Urothelium cell line (cell line): ENCODE measurements around the gene GGCX.
A peak's percentile ranks its signal among the peaks of the same experiment; 100 is the strongest.

Experiments
- DNase-seq: peaks from one replicate; pipeline ENCODE4 v3.0.0; 2011; ENCODE audit warnings: low spot score, mixed read lengths
- FAIRE-seq: peaks from 2 replicates; lab custom pipeline; 2011; peaks lifted over from hg19 to GRCh38; lab: Jason Lieb, UNC

GGCX gene

GRCh38 chr2:85522090-85522647, 39.1 kb downstream of the GGCX start:
- FAIRE-seq (no peak), DNase-seq (no peak)

DNA sequence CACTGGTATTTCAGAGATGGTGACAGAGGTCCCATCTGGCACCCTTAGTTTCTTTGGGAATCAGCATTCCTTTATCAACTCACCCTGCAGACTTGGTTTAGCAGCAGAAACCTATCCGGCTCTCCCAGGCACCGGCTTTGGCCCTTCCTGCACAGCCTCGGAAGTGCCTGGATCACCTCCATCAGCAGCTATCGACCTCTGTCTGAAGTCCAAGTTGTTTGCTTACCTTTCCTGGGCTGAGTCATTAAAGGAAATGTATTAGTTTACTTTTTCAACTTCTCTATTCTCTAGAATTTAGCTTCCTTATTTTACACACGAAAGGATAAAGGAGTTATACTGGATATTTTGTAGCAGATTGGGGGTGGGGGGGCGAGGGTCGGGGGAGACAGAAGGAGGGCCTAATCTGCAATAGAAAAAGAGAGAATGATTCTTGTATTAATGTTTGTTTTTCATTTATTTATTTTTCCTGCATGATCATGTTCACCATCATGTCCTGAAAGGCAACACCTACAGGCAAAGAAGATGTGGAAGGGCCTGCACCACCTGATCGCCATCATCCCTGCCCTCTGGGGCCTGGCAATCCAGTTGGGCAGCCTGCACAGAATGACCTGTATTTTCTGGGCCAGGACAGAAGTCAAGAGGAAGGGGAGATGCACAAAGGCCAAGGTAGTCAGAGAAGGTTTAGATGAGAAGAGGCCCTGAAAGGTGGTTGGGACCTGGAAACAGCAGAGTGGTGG, 44.5 kb downstream of the GGCX start:
- no peak for FAIRE-seq

DNA sequence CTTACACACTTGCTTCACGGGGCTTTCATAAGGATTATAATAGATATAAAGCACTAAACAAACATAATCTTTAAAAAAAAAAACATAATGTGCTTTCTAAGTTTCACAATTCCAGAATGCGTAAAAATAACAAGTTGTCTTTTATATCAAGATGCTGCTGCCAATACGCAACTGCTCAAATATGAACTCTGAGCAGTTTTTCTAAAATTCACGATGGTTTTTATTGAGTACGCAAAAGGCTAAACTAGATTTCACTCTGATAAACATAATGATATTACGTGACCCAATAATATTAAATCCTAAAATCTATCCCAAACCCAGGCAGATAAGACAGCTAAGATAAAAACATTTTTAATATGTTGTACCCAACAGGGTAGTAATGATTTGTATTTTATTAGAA, 47.0 kb downstream of the GGCX start:
- FAIRE-seq (no peak), DNase-seq (no peak)

More for the DNA sequence above, 44.5 kb downstream of the GGCX start:
- no peak for DNase-seq

DNA sequence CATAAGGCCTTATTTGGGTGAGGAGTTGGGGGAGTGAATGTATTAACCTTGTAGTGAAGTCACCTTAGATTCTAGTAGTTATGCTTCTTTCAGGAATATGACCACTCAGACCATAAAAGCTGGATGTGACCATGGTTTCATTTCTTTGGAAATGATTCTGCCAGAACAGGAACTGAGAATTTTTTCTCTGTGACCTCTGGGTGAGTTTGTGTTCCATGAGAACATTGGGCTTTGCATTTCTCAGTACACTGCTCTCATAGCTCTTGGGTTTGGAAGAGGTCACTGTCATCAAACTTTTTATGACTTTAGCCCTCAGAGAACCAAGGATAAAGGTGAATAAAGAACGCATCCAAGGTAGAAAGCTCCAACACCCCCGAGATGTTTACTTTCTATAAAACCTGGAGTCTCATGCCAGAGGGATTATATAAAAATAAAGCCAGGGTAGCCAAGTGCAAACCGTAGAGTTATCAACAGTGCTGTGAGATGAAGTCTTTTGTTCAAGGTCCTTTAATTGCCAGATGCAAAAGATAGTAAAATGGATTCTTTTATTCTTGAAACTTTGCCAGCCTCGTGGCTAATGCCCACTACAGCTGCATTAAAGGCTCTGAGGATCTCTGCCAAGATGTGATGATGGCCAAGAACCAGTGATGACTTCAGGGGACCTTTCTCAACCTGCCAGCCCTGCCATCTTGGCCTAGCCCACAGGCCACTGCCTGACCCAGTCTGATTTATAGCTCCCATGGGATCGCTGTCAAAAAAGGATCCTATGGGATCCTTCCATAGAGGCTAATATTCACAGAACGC, 50.1 kb downstream of the GGCX start:
- FAIRE-seq (no peak), DNase-seq (no peak)

- DNase-seq (no peak), FAIRE-seq (no peak)
Measured at GRCh38 chr2:85506768-85507181, 54.5 kb downstream of the GGCX start.

DNA sequence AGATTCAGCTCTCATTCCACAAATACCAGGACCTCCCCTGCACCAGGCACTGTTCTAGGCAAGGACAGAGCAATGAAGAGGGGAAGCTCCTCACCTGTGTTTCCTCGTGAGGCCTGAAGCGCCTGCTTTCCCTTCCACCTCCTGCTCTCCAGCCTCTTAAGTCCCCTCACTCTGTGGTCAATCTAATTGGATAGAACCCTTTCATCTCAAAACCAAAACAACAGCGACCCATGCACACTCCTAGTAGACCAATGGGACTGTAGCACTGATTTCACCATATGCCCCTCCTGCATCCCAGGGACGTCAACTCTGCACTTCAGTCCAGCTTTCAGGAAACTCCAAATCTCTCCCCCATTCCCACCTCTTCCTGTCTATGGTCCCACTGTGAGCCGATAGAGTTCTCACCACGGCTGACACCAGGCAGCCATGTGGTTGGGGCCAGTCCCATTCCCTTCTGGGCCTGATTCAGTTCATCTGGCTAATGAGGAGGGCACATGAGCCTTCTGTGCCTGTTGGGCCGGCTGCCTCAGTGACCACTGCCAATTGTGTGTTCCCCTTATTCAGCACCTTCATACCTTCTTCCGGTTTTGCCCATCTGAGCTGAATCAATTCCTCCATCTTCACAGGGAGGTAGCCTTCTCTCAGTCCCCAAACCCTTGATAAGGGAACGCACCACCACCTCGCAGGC, 55.6 kb downstream of the GGCX start:
- no peak for DNase-seq
- no peak for FAIRE-seq

- FAIRE-seq (no peak), DNase-seq (peak; percentile 85)
Measured at GRCh38 chr2:85504778-85505261, 56.5 kb downstream of the GGCX start.

DNA sequence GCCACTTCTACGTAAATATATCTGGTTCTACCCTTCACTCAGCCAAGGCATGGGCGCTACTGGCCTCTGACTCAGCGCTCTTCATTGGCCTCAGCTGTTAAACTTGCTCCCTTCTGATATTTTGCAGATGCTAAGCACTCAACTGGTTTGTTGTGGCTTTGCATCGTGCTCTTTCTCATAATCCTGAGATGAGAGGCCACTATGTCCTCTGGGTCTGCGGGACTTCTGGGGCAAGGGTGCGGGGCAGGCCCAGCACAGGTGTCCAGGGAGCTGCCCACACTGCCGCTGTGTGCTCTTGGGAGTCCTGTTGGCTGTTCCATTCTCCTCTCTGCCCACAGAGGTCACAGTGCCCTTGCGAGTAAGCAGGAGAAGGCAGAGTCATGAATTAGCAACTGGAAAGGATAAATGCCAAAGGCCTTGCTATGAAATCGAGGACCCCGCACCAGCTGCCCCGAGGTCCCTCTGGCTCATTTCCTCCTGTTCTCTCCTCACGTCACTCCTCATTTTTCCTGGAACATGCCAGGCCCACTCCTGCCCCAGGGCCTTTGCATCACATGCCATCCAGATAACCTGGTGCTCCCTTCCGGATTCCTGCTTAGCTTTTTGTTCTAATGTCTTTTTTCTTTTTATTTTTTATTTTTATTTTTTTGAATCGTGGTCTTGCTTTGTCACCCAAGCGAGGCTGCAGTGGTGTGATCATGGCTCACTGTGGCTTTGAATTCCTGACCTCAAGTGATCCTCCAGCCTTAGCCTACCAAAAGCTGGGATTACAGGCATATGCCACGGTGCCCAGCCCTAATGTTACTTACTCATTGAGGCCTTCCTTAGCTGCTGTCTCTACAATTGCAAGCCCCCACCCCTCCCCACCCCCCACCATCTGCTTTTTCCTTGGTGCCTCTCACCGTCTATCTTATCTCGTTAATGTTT, 57.2 kb downstream of the GGCX start:
- FAIRE-seq = no peak
- no peak for DNase-seq

GRCh38 chr2:85503168-85503850, 58.0 kb downstream of the GGCX start:
- FAIRE-seq = no peak
- DNase-seq = no peak

DNA sequence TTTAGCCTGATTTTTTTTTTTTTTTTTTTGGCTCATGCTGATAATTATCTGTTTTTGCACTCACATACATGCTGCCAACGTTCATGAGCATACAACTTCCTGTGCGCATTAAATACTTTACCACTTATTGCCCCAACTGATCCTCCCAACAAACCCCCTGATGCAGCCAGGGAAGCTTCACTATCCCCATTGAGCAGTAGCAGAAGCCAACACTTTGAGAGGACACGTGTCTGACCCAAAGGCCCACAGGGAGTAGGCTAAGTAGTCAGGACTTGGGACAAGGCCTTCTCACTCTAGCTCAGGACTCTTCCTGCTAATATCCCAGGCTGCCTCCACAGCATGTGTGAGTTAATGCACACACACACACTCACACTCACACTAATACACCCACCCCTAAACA, 58.6 kb downstream of the GGCX start:
- no peak for FAIRE-seq
- DNase-seq = no peak

GRCh38 chr2:85501248-85501647, 60.0 kb downstream of the GGCX start:
- FAIRE-seq = no peak
- no peak for DNase-seq

GRCh38 chr2:85497944-85498630, 63.2 kb downstream of the GGCX start:
- FAIRE-seq (no peak), DNase-seq (no peak)

DNA sequence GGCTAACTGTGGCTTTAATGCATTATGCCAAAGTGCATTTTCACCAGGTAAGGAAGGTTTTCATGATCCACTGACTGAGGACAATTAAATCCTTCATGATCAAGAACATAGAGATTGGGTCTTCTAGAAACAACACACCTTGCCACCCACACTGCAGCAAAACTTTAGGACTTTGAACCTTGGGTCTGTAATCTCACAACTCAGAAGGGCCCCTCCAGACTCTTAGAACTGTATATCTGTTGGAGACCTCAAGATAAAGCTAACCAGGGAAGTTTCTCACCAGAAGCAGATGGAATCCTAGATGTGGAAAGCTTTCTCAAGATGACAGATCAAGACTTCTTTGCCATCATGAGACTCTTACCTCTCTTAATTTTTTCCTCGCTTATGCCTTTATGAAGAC, 64.9 kb downstream of the GGCX start:
- no peak for DNase-seq
- FAIRE-seq = no peak
